GM20431 (cell line): ENCODE results near the gene KIAA1328.

Source experiments
- in situ Hi-C: fragments of 300-500 bp; cut with MseI, MboI; formaldehyde crosslinking; loops from one replicate; pipeline ENCODE4 v1.15.0; 2020; ENCODE audit warnings: low sequenced_read_pairs; ENCODE audit not compliant: unreplicated experiment

KIAA1328 gene

DNA sequence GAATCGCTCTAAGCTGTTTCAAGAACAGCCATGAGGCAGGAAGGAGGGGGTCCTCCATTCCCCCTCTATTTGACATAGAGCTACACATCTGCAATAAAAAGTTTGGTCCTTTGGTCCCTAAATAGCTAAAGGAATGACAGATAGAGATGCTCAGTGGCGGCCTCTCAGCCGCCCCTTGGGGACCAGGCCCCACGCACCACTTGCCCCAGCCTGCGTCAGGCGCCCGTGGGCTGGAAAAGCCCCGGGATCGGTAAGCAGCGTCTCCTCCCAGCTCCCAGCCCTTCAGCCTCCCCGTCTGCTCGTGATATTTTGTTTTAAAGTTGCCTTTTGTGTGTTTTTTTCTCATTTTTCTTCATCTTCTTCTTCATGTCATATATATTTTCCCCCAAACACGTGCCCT lies 415.7 kb downstream of the KIAA1328 start:
- in situ Hi-C loops, result no loop called here

GRCh38 chr18:37246779-37247340 lies 417.9 kb downstream of the KIAA1328 start:
- in situ Hi-C loops, result no loop called here

DNA sequence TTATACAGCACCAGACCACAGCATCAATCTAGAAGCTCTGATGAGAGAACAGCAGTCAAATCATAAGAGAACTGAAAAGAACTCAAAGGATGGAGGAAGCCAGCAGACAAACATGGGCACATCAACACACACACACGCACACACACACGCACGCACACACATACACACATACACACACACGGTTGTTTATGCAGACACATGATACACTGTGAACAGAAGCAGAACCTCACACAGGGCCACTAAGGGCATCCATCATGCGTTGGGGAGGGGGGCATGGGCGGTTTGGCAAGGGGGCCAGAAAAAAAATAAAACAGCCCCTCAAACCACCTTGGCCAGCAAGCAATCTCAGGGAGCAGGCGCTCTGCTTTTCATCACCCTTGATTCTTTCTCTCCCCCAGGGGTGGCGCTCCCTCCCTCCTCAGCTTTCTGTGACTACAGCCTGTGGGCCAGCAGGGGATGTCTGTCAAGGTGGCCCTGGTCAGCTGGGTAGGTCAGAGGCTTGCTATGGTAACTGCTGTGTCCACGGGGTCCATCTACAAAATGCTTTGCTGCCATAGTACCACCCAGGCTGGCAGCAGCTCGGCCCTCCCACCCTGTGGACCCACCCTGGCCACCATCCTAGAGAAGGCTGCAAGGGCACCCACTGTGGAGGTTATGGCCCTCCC lies 418.7 kb downstream of the KIAA1328 start:
- in situ Hi-C loops, result no loop called here

DNA sequence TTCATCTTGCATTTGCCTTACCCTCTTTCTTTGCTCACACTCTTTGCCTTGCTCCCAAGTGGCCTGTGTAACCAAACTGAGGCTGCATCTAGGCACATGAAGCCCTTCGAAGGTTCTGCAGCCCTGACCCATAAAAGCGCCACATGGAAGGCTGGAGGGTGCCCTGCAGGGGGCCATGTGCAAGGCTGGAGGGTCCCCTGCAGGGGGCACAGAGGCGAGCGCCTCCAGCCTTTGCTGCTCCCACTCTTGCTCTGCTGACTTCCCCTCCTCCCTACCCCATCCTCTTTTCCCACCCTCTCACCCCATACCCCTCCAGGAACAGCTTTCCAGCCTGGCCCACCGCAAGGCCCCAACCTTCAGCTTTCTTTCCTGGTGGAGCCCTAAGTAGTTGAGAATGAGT lies 419.4 kb downstream of the KIAA1328 start:
- in situ Hi-C loops, result no loop called here

DNA sequence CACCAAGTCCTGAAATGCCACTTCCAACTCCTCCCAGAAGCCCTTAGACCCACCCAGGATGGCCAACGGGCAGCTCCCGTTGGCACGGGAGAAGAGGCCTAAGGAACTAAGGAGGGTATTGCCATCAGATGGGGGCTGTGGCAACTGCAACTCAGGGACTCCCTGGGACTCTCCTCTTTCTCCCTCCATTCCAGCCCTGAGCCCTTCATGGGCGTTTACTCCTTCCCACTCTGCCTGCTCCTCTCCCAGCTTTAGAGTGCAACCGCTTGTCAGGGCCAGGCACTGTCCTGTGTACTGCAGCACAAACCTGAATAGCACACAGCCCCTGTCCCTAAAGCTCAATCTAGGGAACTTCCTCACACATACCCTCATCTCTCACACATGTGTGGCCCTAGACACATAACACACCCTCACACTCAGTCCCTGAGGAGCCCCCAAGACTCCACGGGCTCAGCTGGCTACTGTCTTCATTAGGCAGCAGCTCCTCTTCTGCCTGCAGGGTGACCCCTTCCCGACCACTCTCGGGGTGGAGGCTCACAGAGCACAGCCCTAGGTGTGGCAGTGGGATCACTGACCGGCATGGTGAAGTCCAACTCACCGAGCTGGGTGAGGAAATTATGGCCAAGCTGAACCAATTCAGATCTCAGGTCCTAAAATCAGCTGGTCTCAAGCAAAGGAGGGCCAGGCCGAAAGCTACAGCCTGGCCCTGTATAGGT lies 420.4 kb downstream of the KIAA1328 start:
- in situ Hi-C loops, result no loop called here

GRCh38 chr18:37249895-37250618 lies 421.1 kb downstream of the KIAA1328 start:
- in situ Hi-C loops, result no loop called here

- in situ Hi-C loops, result no loop called here
These were observed 422.8 kb downstream of the KIAA1328 start for GRCh38 chr18:37251679-37252078.

GRCh38 chr18:37252342-37252741 lies 423.4 kb downstream of the KIAA1328 start:
- in situ Hi-C loops, result no loop called here

DNA sequence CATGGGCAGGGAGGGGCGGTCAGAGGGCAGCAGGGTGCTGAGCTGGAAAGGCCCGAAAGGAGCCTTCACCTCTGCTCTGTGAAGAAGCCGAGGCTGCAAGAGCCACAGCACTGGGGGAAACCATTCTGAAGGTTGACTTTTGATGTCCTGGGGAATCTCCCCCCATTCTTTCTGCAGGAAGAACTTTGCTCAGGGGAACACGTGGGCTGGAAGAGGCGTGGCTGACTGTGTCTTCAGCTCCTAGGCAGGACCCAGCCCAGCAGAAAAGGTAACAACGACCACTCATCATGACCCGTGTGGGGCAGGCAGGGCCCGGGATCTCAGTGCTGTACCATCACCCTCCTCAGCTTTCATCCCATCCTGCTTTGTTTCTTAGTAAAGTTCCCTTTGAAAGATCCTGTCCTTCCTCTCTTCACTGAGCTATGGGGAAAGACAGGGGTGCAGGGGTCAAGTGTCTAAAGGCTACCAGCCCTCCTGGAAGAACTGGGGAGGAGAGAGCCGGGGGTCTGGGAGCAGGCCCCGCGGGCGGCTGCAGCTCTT lies 424.0 kb downstream of the KIAA1328 start:
- in situ Hi-C loops, result no loop called here

DNA sequence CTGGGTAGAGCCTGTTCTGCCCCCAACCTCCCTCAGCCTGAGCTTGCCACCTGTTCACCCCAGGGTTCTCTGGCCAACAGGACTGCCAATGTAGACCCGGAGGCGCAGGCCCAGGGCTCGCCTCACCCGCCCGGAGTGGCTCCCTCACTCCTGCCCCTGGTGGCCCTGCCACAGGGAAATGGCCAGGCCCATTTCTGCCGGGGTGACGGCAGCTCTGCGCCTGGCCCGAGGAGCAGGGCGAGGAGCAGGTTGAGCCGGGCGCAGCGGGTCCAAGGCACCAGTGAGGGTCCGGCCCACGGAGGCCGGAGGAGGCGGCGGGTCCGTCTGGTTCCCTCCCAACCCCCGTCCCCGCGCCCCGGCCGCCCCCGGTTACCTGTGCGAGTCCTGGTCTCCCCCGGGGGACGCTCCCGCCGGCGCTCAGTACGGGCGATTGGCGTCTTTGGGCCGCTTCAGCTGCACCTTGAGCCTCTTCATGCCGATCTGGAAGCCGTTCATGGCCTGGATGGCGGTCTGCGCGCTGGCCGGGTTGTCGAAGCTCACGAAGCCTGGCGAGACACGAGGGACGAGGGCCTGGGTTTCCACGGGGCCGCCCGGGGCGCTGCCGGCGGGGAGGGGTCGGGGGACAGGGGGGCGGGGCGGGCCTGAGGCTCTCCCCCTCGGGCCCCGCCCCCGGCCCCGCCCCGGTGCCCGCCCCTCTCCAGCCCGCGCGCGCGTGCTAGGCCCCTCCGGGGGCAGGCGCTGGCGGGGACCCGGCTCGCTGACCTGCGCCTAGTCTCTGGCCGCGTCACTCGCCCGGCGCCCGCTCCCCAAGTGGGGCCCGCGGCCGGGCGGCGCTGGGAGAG lies 424.7 kb downstream of the KIAA1328 start:
- in situ Hi-C loops, result no loop called here

- in situ Hi-C loops, result no loop called here
These were observed 425.4 kb downstream of the KIAA1328 start for GRCh38 chr18:37254236-37254754.

DNA sequence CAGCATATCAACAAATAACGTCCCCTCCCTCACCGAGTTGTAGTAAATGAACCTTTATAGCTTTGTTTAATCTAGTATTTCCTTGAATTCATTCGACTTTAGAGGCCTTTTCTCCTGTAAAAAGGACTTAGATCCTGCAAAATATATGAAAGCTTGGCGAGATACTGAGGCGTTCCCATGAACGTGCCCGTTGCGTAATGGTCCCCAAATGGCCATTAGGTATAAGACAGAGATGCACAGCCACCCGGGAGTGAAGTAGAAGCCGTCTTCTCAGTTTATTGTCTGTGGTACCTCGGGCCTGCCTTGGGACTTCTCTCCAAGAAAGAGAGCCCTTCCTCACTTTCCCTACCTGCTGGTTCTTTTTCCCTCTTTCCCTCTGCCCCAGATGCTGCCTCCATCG lies 426.0 kb downstream of the KIAA1328 start:
- in situ Hi-C loops, result no loop called here

DNA sequence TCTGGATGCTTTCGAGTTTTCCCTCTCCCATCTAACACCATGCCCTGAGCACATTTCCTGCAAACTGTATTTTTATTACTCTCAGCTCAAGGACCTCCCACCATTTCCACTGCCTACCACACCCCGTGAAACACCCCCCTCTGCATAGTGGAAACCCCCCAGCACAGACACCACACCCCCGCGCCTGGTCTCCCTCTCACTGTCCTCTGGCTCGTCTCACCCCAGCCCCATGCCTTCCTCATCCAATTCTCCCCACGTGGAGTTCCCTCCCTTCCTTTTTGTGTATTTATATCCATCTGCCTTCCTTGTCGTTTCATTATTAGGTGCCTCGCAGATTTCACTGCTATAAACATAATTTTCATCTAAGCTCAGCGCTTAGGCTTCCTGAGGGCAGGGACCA lies 429.2 kb downstream of the KIAA1328 start:
- in situ Hi-C loops, result no loop called here

- in situ Hi-C loops, result no loop called here
These were observed 429.9 kb downstream of the KIAA1328 start for GRCh38 chr18:37258819-37259218.

- in situ Hi-C loops, result no loop called here
These were observed 430.8 kb downstream of the KIAA1328 start for GRCh38 chr18:37259711-37260110.

- in situ Hi-C loops, result no loop called here
These were observed 431.6 kb downstream of the KIAA1328 start for GRCh38 chr18:37260367-37261093.

GRCh38 chr18:37261246-37261840 lies 432.4 kb downstream of the KIAA1328 start:
- in situ Hi-C loops, result no loop called here

DNA sequence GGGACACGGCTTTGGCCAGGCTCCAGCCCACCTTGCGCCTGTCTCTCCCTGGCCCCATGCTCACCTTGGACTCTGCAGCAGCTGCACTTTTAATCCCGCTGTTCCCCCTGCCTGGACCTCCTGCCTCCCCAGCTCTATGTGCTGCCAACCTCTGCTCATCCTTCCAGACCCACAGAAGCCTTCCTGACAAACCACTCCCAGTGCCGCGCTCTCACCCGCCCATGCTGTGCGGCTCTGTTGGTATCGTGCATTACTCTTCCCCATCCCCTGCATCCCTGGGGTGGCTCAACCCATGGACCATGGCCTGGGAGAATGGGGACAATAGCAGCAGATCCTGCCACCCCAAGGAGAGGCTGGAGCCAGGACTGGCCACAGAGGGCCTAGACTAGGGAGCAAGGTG lies 433.1 kb downstream of the KIAA1328 start:
- in situ Hi-C loops, result no loop called here

DNA sequence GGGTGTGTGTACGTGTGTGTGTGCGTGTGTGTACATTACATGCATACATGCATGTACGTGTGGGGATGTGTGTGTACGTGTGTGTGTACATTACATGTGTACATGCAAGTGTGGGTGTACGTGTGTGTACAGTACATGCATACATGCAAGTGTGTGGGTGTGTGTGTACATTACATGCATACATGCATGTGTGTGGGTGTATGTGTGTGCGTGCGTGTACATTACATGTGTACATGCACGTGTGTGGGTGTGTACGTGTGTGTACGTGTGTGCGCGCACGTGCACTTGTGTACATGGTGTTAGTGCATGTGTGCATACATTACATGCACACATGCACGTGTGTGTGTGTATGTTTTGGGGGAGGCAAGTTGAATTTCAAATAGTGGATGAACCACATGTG lies 436.0 kb downstream of the KIAA1328 start:
- in situ Hi-C loops, result no loop called here
